Neural cell (in vitro differentiated cells): Measurements from ENCODE around the gene CDCP2. TPM values are rescaled to one million over a fixed set of nuclear protein-coding genes. Genes with fewer than 3 reads are reported as not detected.

ENCODE experiments used
- H2AFZ ChIP-seq: fragments of 200-600, 300-800 bp; sonication (generic), shearing (Covaris generic); 2 replicates; pipeline ENCODE4 v1.6.0; 2014; ENCODE audit warnings: low read depth, mild to moderate bottlenecking, antibody characterized with exemption, low read length, moderate library complexity
- H3F3A ChIP-seq: fragments of 200-600 bp; shearing (Covaris generic); 2 replicates; pipeline ENCODE4 v1.6.1; 2016; ENCODE audit warnings: mild to moderate bottlenecking, moderate library complexity, mixed read lengths, antibody characterized with exemption, low read length; ENCODE audit not compliant: insufficient read depth, poor library complexity, severe bottlenecking
- H3K27ac ChIP-seq: fragments of 200-600, 300-800 bp; sonication (generic), shearing (Covaris generic); 2 replicates; pipeline ENCODE4 v1.5.1; 2014; ENCODE audit warnings: mild to moderate bottlenecking, low read length, moderate library complexity
- H3K27me3 ChIP-seq: fragments of 300-800, 200-600 bp; sonication (generic), shearing (Covaris generic); 2 replicates; pipeline ENCODE4 v1.6.0; 2014; ENCODE audit warnings: mild to moderate bottlenecking, low read depth, low read length, moderate library complexity; ENCODE audit not compliant: insufficient read depth
- H3K36me3 ChIP-seq: fragments of 300-800, 200-600 bp; sonication (generic), shearing (Covaris generic); 2 replicates; pipeline ENCODE4 v1.5.1; 2014; ENCODE audit warnings: mild to moderate bottlenecking, antibody characterized with exemption, low read length, moderate library complexity; ENCODE audit not compliant: insufficient read depth
- H3K4me2 ChIP-seq: fragments of 300-800, 200-600 bp; sonication (generic), shearing (Covaris generic); 2 replicates; pipeline ENCODE4 v1.6.0; 2014; ENCODE audit warnings: mild to moderate bottlenecking, low read length
- H3K4me3 ChIP-seq: fragments of 300-800, 200-600 bp; sonication (generic), shearing (Covaris generic); 2 replicates; pipeline ENCODE4 v1.5.1; 2014; ENCODE audit warnings: mild to moderate bottlenecking, low read length, moderate library complexity
- H3K79me2 ChIP-seq: fragments of 200-600 bp; shearing (Covaris generic); replicated peaks from 2 replicates; pipeline ENCODE4 v1.6.0; 2014; ENCODE audit warnings: mild to moderate bottlenecking, low read length, moderate library complexity; ENCODE audit not compliant: insufficient read depth
- H3K9ac ChIP-seq: fragments of 300-800, 200-600 bp; sonication (generic), shearing (Covaris generic); 2 replicates; pipeline ENCODE4 v1.6.1; 2016; ENCODE audit warnings: mild to moderate bottlenecking, low read length, mixed read lengths
- H3K9me2 ChIP-seq: fragments of 200-600 bp; shearing (Covaris generic); 2 replicates; pipeline ENCODE4 v1.6.1; 2016; ENCODE audit warnings: mild to moderate bottlenecking, low read length, mixed read lengths; ENCODE audit not compliant: insufficient read depth
- H3K9me3 ChIP-seq: fragments of 200-600, 300-800 bp; sonication (generic), shearing (Covaris generic); 2 replicates; pipeline ENCODE4 v1.6.1; 2016; ENCODE audit warnings: mild to moderate bottlenecking, mixed run types, low read length, moderate library complexity, mixed read lengths
- H4K20me1 ChIP-seq: fragments of 200-600 bp; shearing (Covaris generic); 2 replicates; pipeline ENCODE4 v1.6.1; 2016; ENCODE audit warnings: mild to moderate bottlenecking, mixed run types; ENCODE audit not compliant: insufficient read depth
- EP300 ChIP-seq: fragments of 450-650 bp; conservative IDR thresholded peaks from 2 replicates; pipeline ENCODE4 v1.6.1; 2014; ENCODE audit warnings: antibody characterized with exemption, mild to moderate bottlenecking, moderate library complexity; ENCODE audit not compliant: poor library complexity, severe bottlenecking
- EZH2 ChIP-seq: fragments of 200-600, 300-800 bp; shearing (Covaris generic), sonication (generic); IDR thresholded peaks from 2 replicates; pipeline ENCODE4 v1.6.1; 2014; ENCODE audit warnings: antibody characterized with exemption, low read length, borderline replicate concordance, mild to moderate bottlenecking; ENCODE audit not compliant: insufficient read depth, poor library complexity, severe bottlenecking
- MXI1 ChIP-seq: fragments of 450-650 bp; conservative IDR thresholded peaks from 2 replicates; pipeline ENCODE4 v1.6.1; 2014; ENCODE audit warnings: antibody characterized with exemption, mild to moderate bottlenecking; ENCODE audit not compliant: poor library complexity, severe bottlenecking
- POLR2AphosphoS5 ChIP-seq: IDR thresholded peaks from 2 replicates; pipeline ENCODE4 v1.6.1; 2012
- RAD21 ChIP-seq: fragments of 450-650 bp; conservative IDR thresholded peaks from 2 replicates; pipeline ENCODE4 v1.6.1; 2014; ENCODE audit warnings: antibody characterized with exemption, mild to moderate bottlenecking, moderate library complexity
- SMC3 ChIP-seq: fragments of 450-650 bp; conservative IDR thresholded peaks from 2 replicates; pipeline ENCODE4 v1.6.1; 2014; ENCODE audit warnings: antibody characterized with exemption, mild to moderate bottlenecking, moderate library complexity; ENCODE audit not compliant: poor library complexity
- TAF1 ChIP-seq: IDR thresholded peaks from 2 replicates; pipeline ENCODE4 v1.6.1; 2012; ENCODE audit warnings: low read depth
- polyA plus RNA-seq: library from polyadenylated mRNA; depleted of rRNA; stranded (reverse); fragments of >200 nt; gene quantifications from 2 replicates; pipeline ENCODE4 v1.2.3, GENCODE V29; 2014
- TF ChIP-seq, protein P1 (sequence below): IDR thresholded peaks from 2 replicates; pipeline ENCODE4 v1.6.1; 2012; ENCODE audit warnings: borderline replicate concordance
- TF ChIP-seq, protein P2 (sequence below): fragments of 450-650 bp; IDR thresholded peaks from 2 replicates; pipeline ENCODE4 v1.5.1; 2014; ENCODE audit warnings: antibody characterized with exemption, mild to moderate bottlenecking, moderate library complexity; ENCODE audit not compliant: poor library complexity, severe bottlenecking

Gene CDCP2
- polyA plus RNA-seq, 1 donor from 2014 or later, result not detected

DNA sequence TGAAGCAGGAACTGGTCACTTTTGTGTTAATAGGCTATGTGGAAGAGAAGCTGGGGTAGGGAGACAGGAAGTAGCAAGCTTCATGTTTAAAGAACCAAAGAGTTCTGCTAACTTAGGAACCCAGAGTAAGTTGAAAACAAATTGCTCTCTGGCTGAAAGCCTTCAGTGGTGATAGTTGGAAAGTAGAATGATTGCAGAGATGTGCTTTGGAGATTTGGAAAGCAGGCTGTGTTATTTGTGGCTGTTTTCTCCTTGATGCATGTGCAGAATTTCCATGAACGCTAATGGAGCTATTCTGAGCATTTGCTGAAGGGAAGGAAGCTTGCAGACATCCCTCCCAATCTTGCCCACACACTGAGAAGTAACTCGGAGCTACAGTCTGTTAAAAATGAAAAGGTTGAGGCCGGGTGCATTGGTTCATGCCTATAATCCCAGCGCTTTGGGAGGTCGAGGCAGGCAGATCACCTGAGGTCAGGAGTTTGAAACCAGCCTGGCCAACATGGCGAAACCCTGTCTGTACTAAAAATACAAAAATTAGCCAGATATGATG lies 53.7 kb downstream of the CDCP2 start:
- Histone ChIP-seq H3K9ac (no peak overlapping the region), H3K27ac (no peak overlapping the region), H3K79me2 (no peaks in the 10 kb centered on the region), H3K9me2 (no peaks in the 10 kb centered on the region), H3K4me2 (no peak overlapping the region), H3K4me3 (no peak overlapping the region), H3K9me3 (no peaks in the 10 kb centered on the region), H3K27me3 (no peaks in the 10 kb centered on the region), H2AFZ (no peak overlapping the region), H3K36me3 (no peaks in the 10 kb centered on the region), H3F3A (no peaks in the 10 kb centered on the region), H4K20me1 (no peaks in the 10 kb centered on the region)
- no peak for TF ChIP-seq SMC3
- no peak for TF ChIP-seq RAD21
- TF ChIP-seq TAF1, result no peak
- TF ChIP-seq MXI1, result no peak
- TF ChIP-seq EP300, result no peak
- no peak for TF ChIP-seq POLR2AphosphoS5
- TF ChIP-seq EZH2, result no peak
- TF ChIP-seq, protein P1, sequence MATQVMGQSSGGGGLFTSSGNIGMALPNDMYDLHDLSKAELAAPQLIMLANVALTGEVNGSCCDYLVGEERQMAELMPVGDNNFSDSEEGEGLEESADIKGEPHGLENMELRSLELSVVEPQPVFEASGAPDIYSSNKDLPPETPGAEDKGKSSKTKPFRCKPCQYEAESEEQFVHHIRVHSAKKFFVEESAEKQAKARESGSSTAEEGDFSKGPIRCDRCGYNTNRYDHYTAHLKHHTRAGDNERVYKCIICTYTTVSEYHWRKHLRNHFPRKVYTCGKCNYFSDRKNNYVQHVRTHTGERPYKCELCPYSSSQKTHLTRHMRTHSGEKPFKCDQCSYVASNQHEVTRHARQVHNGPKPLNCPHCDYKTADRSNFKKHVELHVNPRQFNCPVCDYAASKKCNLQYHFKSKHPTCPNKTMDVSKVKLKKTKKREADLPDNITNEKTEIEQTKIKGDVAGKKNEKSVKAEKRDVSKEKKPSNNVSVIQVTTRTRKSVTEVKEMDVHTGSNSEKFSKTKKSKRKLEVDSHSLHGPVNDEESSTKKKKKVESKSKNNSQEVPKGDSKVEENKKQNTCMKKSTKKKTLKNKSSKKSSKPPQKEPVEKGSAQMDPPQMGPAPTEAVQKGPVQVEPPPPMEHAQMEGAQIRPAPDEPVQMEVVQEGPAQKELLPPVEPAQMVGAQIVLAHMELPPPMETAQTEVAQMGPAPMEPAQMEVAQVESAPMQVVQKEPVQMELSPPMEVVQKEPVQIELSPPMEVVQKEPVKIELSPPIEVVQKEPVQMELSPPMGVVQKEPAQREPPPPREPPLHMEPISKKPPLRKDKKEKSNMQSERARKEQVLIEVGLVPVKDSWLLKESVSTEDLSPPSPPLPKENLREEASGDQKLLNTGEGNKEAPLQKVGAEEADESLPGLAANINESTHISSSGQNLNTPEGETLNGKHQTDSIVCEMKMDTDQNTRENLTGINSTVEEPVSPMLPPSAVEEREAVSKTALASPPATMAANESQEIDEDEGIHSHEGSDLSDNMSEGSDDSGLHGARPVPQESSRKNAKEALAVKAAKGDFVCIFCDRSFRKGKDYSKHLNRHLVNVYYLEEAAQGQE, result no peak
- TF ChIP-seq, protein P2, sequence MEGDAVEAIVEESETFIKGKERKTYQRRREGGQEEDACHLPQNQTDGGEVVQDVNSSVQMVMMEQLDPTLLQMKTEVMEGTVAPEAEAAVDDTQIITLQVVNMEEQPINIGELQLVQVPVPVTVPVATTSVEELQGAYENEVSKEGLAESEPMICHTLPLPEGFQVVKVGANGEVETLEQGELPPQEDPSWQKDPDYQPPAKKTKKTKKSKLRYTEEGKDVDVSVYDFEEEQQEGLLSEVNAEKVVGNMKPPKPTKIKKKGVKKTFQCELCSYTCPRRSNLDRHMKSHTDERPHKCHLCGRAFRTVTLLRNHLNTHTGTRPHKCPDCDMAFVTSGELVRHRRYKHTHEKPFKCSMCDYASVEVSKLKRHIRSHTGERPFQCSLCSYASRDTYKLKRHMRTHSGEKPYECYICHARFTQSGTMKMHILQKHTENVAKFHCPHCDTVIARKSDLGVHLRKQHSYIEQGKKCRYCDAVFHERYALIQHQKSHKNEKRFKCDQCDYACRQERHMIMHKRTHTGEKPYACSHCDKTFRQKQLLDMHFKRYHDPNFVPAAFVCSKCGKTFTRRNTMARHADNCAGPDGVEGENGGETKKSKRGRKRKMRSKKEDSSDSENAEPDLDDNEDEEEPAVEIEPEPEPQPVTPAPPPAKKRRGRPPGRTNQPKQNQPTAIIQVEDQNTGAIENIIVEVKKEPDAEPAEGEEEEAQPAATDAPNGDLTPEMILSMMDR, result no peak

DNA sequence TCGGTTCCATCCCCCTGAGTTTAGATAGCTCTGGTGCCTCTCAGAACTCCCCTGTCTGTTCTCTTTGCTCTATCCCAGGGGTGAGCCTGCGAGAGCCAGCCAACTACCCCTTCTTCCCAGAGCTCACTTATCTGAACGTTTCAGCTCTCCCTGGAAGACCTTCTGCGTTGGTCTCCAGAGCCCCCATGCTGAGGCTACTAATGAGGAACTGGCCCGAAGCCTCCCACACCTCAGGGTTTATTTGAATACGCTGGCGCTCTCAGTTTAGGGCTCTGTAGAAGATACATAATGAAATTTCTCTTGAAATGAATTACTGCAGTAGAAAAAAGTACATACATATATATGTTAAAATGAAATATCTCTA lies 55.9 kb downstream of the CDCP2 start:
- no peaks in the 10 kb centered on the region for H3F3A ChIP-seq
- H3K79me2 ChIP-seq, result no peaks in the 10 kb centered on the region
- H3K36me3 ChIP-seq, result no peaks in the 10 kb centered on the region
- H3K27ac ChIP-seq, result no peak overlapping the region
- no peak overlapping the region for H3K9ac ChIP-seq
- no peak overlapping the region for H2AFZ ChIP-seq
- H3K9me3 ChIP-seq, result no peaks in the 10 kb centered on the region
- TF ChIP-seq MXI1 (no peak), POLR2AphosphoS5 (no peak), RAD21 (no peak), EP300 (no peak), SMC3 (no peak)
- TF ChIP-seq, protein P1, result no peak
- H3K4me3 ChIP-seq, result no peak overlapping the region
- H3K4me2 ChIP-seq, result no peak overlapping the region
- H3K27me3 ChIP-seq, result no peaks in the 10 kb centered on the region
- no peaks in the 10 kb centered on the region for H4K20me1 ChIP-seq
- H3K9me2 ChIP-seq, result no peaks in the 10 kb centered on the region
